HepG2 (cell line): ENCODE measurements around the gene LAMA1. TPM values are rescaled to one million over a fixed set of nuclear protein-coding genes. Genes with fewer than 3 reads are reported as not detected.

Experiments
- ATAC-seq: fragments of 200-7000 bp; cut with Tn5 transposase; 3 replicates; pipeline ENCODE4 v1.9.1; 2020; ENCODE audit warnings: mild to moderate bottlenecking, moderate library complexity
- BruUV-seq: library from RNA; stranded (reverse); fragments of 400-500 nt; replicated peaks from 2 replicates; lab custom pipeline; 2021; lab: Mats Ljungman, UMichigan
- CTCF ChIA-PET: fragments of 300-600 bp; formaldehyde crosslinking; extraction: SDS; loops from one replicate; lab custom pipeline; 2021; ENCODE audit warnings: low total read pairs, inconsistent platforms, low intra/inter-chr PET ratio; lab: Yijun Ruan, JAX
- POLR2A ChIA-PET: fragments of 350-600 bp; sonication (Branson Sonifier 250); formaldehyde crosslinking; loops from one replicate; lab custom pipeline; 2020; ENCODE audit warnings: antibody characterized with exemption, inconsistent platforms; lab: Yijun Ruan, JAX
- DNase-seq: peaks from one replicate; pipeline ENCODE4 v3.0.0-alpha.2; 2015; ENCODE audit warnings: low spot score
- FAIRE-seq: peaks from 3 replicates; lab custom pipeline; 2011; peaks lifted over from hg19 to GRCh38; lab: Jason Lieb, UNC
- H2AFZ ChIP-seq: one replicate; pipeline ENCODE4 v1.6.1; 2011; ENCODE audit warnings: low read length, inconsistent platforms
- H3K27ac ChIP-seq: fragments of 300-600 bp; 3 replicates; pipeline ENCODE4 v1.8.0; 2011; ENCODE audit warnings: mixed run types, mild to moderate bottlenecking, mixed read lengths, low read length, inconsistent platforms; ENCODE audit not compliant: insufficient read depth; ENCODE audit errors: extremely low read length
- H3K27me3 ChIP-seq, 2 experiments: fragments of 200-600 bp in 1 of 2; 2 replicates in 1 of 2; 3 replicates in 1 of 2; pipeline versions ENCODE4 v1.6.0 to v1.8.0; 2011; ENCODE audit warnings: low read length in 2 of 2, mild to moderate bottlenecking in 2 of 2, moderate library complexity in 2 of 2, inconsistent platforms in 1 of 2; ENCODE audit not compliant: insufficient read depth in 2 of 2, control insufficient read depth in 1 of 2
- H3K36me3 ChIP-seq, 2 experiments: fragments of 200-600 bp in 1 of 2; replicated peaks in 1 of 2; 2 replicates in 1 of 2; 3 replicates in 1 of 2; pipeline versions ENCODE4 v1.5.1 to v1.8.0; 2011; ENCODE audit warnings: low read length in 2 of 2, inconsistent platforms in 1 of 2; ENCODE audit not compliant: insufficient read depth in 2 of 2, control insufficient read depth in 1 of 2
- H3K4me1 ChIP-seq: 2 replicates; pipeline ENCODE4 v1.5.1; 2012; ENCODE audit warnings: low read length, inconsistent platforms; ENCODE audit not compliant: insufficient read depth
- H3K4me2 ChIP-seq: 2 replicates; pipeline ENCODE4 v1.6.0; 2011; ENCODE audit warnings: low read depth, low read length, inconsistent platforms
- H3K4me3 ChIP-seq, 3 experiments: fragments of 200-600 bp in 1 of 3; sonication (generic), shearing (Covaris generic) in 1 of 3; replicated peaks in 1 of 3; 2 replicates each; pipeline ENCODE4 v1.5.1; 2011 to 2016; ENCODE audit warnings: low read length in 3 of 3, inconsistent platforms in 2 of 3, low read depth in 2 of 3, mild to moderate bottlenecking in 2 of 3, control low read depth in 1 of 3, mixed read lengths in 1 of 3; ENCODE audit not compliant: insufficient read depth in 1 of 3
- H3K79me2 ChIP-seq: one replicate; pipeline ENCODE4 v1.6.1; 2011; ENCODE audit warnings: low read length, inconsistent platforms; ENCODE audit not compliant: insufficient read depth
- H3K9ac ChIP-seq: 2 replicates; pipeline ENCODE4 v1.6.0; 2011; ENCODE audit warnings: mild to moderate bottlenecking, low read depth, low read length, inconsistent platforms; ENCODE audit not compliant: insufficient read depth
- H3K9me3 ChIP-seq: 2 replicates; pipeline ENCODE4 v1.5.1; 2012; ENCODE audit warnings: mild to moderate bottlenecking, low read length
- H4K20me1 ChIP-seq: 2 replicates; pipeline ENCODE4 v1.6.0; 2011; ENCODE audit warnings: inconsistent platforms, mild to moderate bottlenecking, low read length, moderate library complexity; ENCODE audit not compliant: insufficient read depth
- ATF7 ChIP-seq, 2 experiments: fragments of 450-650 bp in 1 of 2; sonication (generic) in 1 of 2; formaldehyde crosslinking in 1 of 2; IDR thresholded peaks; 2 replicates each; pipeline versions ENCODE4 v1.4.0 to v1.6.1; 2016 to 2020; ENCODE audit warnings: antibody characterized with exemption in 1 of 2, mild to moderate bottlenecking in 1 of 2, missing genetic modification reagents in 1 of 2
- ELF1 ChIP-seq: sonication (generic); formaldehyde crosslinking; IDR thresholded peaks from 2 replicates; pipeline ENCODE4 v1.4.0; 2020; ENCODE audit warnings: missing genetic modification reagents
- MXD4 ChIP-seq: IDR thresholded peaks from 2 replicates; pipeline ENCODE4 v1.6.1; 2016; ENCODE audit warnings: mild to moderate bottlenecking, missing biosample characterization, missing genetic modification reagents
- POLR2AphosphoS5 ChIP-seq: IDR thresholded peaks from 2 replicates; pipeline ENCODE4 v1.6.1; 2012; ENCODE audit warnings: low read depth, low read length
- PRMT3 ChIP-seq: sonication (generic); formaldehyde crosslinking; IDR thresholded peaks from 2 replicates; pipeline ENCODE4 v1.8.1; 2022; ENCODE audit warnings: low read depth, mild to moderate bottlenecking, moderate library complexity, missing genetic modification reagents, borderline replicate concordance
- TRIM24 ChIP-seq: sonication (generic); formaldehyde crosslinking; IDR thresholded peaks from 2 replicates; pipeline ENCODE4 v1.8.0; 2022; ENCODE audit warnings: mild to moderate bottlenecking, missing genetic modification reagents
- ZBTB14 ChIP-seq: sonication (generic); formaldehyde crosslinking; IDR thresholded peaks from 2 replicates; pipeline ENCODE4 v1.4.0; 2020; ENCODE audit warnings: missing genetic modification reagents
- WGBS: methylation state at CpG from one replicate; pipeline ENCODE4 v1.1.6; 2017; ENCODE audit warnings: low lambda C conversion rate; 5-methylcytosine and 5-hydroxymethylcytosine counted together
- in situ Hi-C: cut with HindIII; loops from 2 replicates; pipeline ENCODE4 v1.10.0; 2017; ENCODE audit warnings: low pct_unique_long_range_greater_than_20kb; ENCODE audit not compliant: extremely low pct_ligation_motif_present
- intact Hi-C: fragments of 100-400 bp; cut with micrococcal nuclease; formaldehyde crosslinking; loops from one replicate; pipeline ENCODE4 v1.10.0; 2022; ENCODE audit not compliant: unreplicated experiment
- polyA plus RNA-seq, 8 experiments: library from polyadenylated mRNA; depleted of rRNA in 3 of 8; stranded (reverse) in 7 of 8; unstranded in 1 of 8; fragments of >200 nt; fragmentation: Illumina TruSeq in 4 of 8; extraction: Trizol in 4 of 8; gene quantifications; 2 replicates each; pipeline versions ENCODE4 v1.2.1 to v1.2.3, GENCODE V29; 2011 to 2016; ENCODE audit warnings: low read depth in 4 of 8, missing spikeins in 1 of 8, mixed read lengths in 1 of 8; ENCODE audit not compliant: insufficient read depth in 1 of 8
- total RNA-seq, 5 experiments: library from RNA; depleted of rRNA; stranded (reverse); fragments of >200 nt; fragmentation: Illumina TruSeq; extraction: Trizol; gene quantifications; 2 replicates each; pipeline ENCODE4 v1.2.3, GENCODE V29; 2016; ENCODE audit warnings: low read depth in 1 of 5

The LAMA1 gene
- total and polyA plus RNA-seq, 2 of the 13 experiments (the other 11 are each of a cell fraction or from before 2014, with no cell fraction given) = 0.05 to 0.44 TPM

- TF ChIP-seq TRIM24 (CRISPR knock-in tag) (no peak), ELF1 (CRISPR knock-in tag) (no peak)
Observed at GRCh38 chr18:7132356-7133150, 15.0 kb upstream of the LAMA1 start (continued).

- ATAC-seq (no peak), FAIRE-seq (no peak), DNase-seq (no peak)
- intact Hi-C loops (no loop called here), in situ Hi-C loops (no loop called here)
- no peaks in the 10 kb centered on the region for H3K79me2 ChIP-seq
- no peaks in the 10 kb centered on the region for H3K4me1 ChIP-seq
- H3K27ac ChIP-seq = no peak overlapping the region
- TF ChIP-seq MXD4 (no peak), ZBTB14 (CRISPR knock-in tag) (no peak), PRMT3 (CRISPR knock-in tag) (no peak), POLR2AphosphoS5 (no peak), ATF7 (IDR thresholded peaks at IDR 0.05) (no peak), ATF7 (CRISPR knock-in tag; IDR thresholded peaks at IDR 0.05) (no peak)
- ChIA-PET POLR2A (no interaction called here), CTCF (no interaction called here)
- no peaks in the 10 kb centered on the region for H3K9me3 ChIP-seq
- 22% methylated on average over 1 of the region's 4 CpGs for WGBS
- H4K20me1 ChIP-seq = no peaks in the 10 kb centered on the region
- no peak overlapping the region for H2AFZ ChIP-seq
- no peak overlapping the region for H3K9ac ChIP-seq
- BruUV-seq = no TSS peak
- no peak overlapping the region for H3K4me3 ChIP-seq
- no peaks in the 10 kb centered on the region for H3K36me3 ChIP-seq
- H3K4me2 ChIP-seq = no peak overlapping the region
- peaks cover 0 to 7% of the 10 kb centered on the region in 2 experiments; a peak in 3 of 5 replicates for H3K27me3 ChIP-seq
Observed at GRCh38 chr18:7122376-7122775, 4.8 kb upstream of the LAMA1 start.
